Esophagus squamous epithelium (tissue), 5 donors: ENCODE results near the gene FBXO24. TPM values are rescaled to one million over a fixed set of nuclear protein-coding genes. Genes with fewer than 3 reads are reported as not detected.

ENCODE experiments used
- DNase-seq: peaks from one replicate; lab custom pipeline; 2025; lab: John Stamatoyannopoulos, UW
- H3K27ac ChIP-seq, 4 donors: fragments of 200-600 bp; sonication (generic); one replicate each; pipeline ENCODE4 v1.5.1; 2016 to 2019; ENCODE audit warnings: mild to moderate bottlenecking in 1 of 4
- H3K27me3 ChIP-seq, 4 donors: fragments of 200-600 bp; sonication (generic); 1 replicate in 3 of 4; 2 replicates in 1 of 4; pipeline versions ENCODE4 v1.5.1 to v1.6.0; 2017 to 2021; ENCODE audit warnings: antibody characterized with exemption in 1 of 4
- H3K36me3 ChIP-seq, 3 donors: fragments of 200-600 bp; sonication (generic); one replicate each; pipeline ENCODE4 v1.5.1; 2016 to 2019
- H3K4me1 ChIP-seq, 3 donors: fragments of 200-600 bp; sonication (generic); one replicate each; pipeline ENCODE4 v1.5.1; 2017 to 2019
- H3K4me3 ChIP-seq, 4 donors: fragments of 200-600 bp; sonication (generic); 1 replicate in 3 of 4; 2 replicates in 1 of 4; pipeline ENCODE4 v1.5.1; 2016 to 2019; ENCODE audit warnings: mild to moderate bottlenecking in 2 of 4, moderate library complexity in 1 of 4
- H3K9me3 ChIP-seq, 3 donors: fragments of 200-600 bp; sonication (generic); one replicate each; pipeline ENCODE4 v1.5.1; 2016 to 2019
- POLR2A ChIP-seq, 4 donors: fragments of 450-650 bp; IDR thresholded peaks; one replicate each; pipeline ENCODE4 v1.6.1; 2017; ENCODE audit warnings: antibody characterized with exemption in 4 of 4, mild to moderate bottlenecking in 4 of 4, moderate library complexity in 3 of 4
- WGBS, 2 donors: methylation state at CpG; one replicate each; pipeline ENCODE4 v1.1.5; 2018; 5-methylcytosine and 5-hydroxymethylcytosine counted together
- intact Hi-C: fragments of 100-400 bp; cut with DNase I; formaldehyde crosslinking; loops from one replicate; pipeline ENCODE4 v1.15.0; 2022
- total RNA-seq, 4 donors: library from RNA; depleted of rRNA; stranded (reverse); fragments of >200 nt; gene quantifications; one replicate each; pipeline ENCODE4 v1.1.0, GENCODE V29; 2016
- TF ChIP-seq, protein P1 (sequence below), 6 experiments: fragments of 450-650 bp in 4 of 6; fragments of 200-600 bp in 2 of 6; sonication (generic) in 2 of 6; IDR thresholded peaks; one replicate each; pipeline ENCODE4 v1.5.1; 2016 to 2019; ENCODE audit warnings: antibody characterized with exemption in 6 of 6, mild to moderate bottlenecking in 4 of 6, moderate library complexity in 4 of 6
- donor health status: DM: yes; HTN: yes; CAD: no.

The FBXO24 gene
- total RNA-seq, 4 donors from 2014 or later = 0.19 to 1.6 (median 0.29) TPM; not detected in 1

- Histone ChIP-seq H3K36me3 (peaks cover 0 to 14% (median 0%) of the 10 kb centered on the region in 3 donors), H3K9me3 (no peaks in the 10 kb centered on the region), H3K4me1 (peaks cover 53 to 100% (median 56%) of the 10 kb centered on the region in 3 donors), H3K27me3 (no peaks in the 10 kb centered on the region), H3K27ac (peak overlapping the region; percentile 84 to 98 (median 96)), H3K4me3 (peak overlapping the region in 3 of 4 donors; percentile 3 to 23 (median 19))
- intact Hi-C loops = no loop called here
- 14 to 19% methylated on average over 1 of the region's 1 CpG for WGBS, 2 donors
- TF ChIP-seq, protein P1, sequence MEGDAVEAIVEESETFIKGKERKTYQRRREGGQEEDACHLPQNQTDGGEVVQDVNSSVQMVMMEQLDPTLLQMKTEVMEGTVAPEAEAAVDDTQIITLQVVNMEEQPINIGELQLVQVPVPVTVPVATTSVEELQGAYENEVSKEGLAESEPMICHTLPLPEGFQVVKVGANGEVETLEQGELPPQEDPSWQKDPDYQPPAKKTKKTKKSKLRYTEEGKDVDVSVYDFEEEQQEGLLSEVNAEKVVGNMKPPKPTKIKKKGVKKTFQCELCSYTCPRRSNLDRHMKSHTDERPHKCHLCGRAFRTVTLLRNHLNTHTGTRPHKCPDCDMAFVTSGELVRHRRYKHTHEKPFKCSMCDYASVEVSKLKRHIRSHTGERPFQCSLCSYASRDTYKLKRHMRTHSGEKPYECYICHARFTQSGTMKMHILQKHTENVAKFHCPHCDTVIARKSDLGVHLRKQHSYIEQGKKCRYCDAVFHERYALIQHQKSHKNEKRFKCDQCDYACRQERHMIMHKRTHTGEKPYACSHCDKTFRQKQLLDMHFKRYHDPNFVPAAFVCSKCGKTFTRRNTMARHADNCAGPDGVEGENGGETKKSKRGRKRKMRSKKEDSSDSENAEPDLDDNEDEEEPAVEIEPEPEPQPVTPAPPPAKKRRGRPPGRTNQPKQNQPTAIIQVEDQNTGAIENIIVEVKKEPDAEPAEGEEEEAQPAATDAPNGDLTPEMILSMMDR (IDR thresholded peaks at IDR 0.05) = no peak
- peak in 2 of 4 donors; percentile 10 to 19 for TF ChIP-seq POLR2A (IDR thresholded peaks at IDR 0.05)
- no peak for DNase-seq
These were observed 41.2 kb upstream of the FBXO24 start for GRCh38 chr7:100544967-100545359.

GRCh38 chr7:100545360-100546128, 40.6 kb upstream of the FBXO24 start:
- H3K27ac ChIP-seq = peak overlapping the region; percentile 84 to 98 (median 96)
- TF ChIP-seq, protein P1 (IDR thresholded peaks at IDR 0.05) = peak in 1 of 6 experiments; percentile 17
- TF ChIP-seq POLR2A (IDR thresholded peaks at IDR 0.05) = no peak

GRCh38 chr7:100546129-100546925, 39.8 kb upstream of the FBXO24 start:
- H3K36me3 ChIP-seq = peaks cover 0 to 28% (median 4%) of the 10 kb centered on the region in 3 donors
- no peaks in the 10 kb centered on the region for H3K9me3 ChIP-seq
- no peak for TF ChIP-seq POLR2A (IDR thresholded peaks at IDR 0.05)
- TF ChIP-seq, protein P1 (IDR thresholded peaks at IDR 0.05) = no peak
- peaks cover 47 to 91% (median 53%) of the 10 kb centered on the region in 3 donors for H3K4me1 ChIP-seq
- H3K4me3 ChIP-seq = peak overlapping the region in 1 of 4 donors; percentile 22
- no peaks in the 10 kb centered on the region for H3K27me3 ChIP-seq
- intact Hi-C loops = no loop called here
- 33 to 36% methylated on average over 7 to 10 of the region's 10 CpGs for WGBS, 2 donors
- DNase-seq = no peak
- H3K27ac ChIP-seq = peak overlapping the region; percentile 84 to 98 (median 96)

More at GRCh38 chr7:100545360-100546128, 40.6 kb upstream of the FBXO24 start:
- Histone ChIP-seq H3K27me3 (no peaks in the 10 kb centered on the region), H3K4me1 (peaks cover 47 to 97% (median 53%) of the 10 kb centered on the region in 3 donors), H3K9me3 (no peaks in the 10 kb centered on the region), H3K36me3 (peaks cover 0 to 20% (median 3%) of the 10 kb centered on the region in 3 donors), H3K4me3 (peak overlapping the region in 2 of 4 donors; percentile 19 to 23)
- WGBS, 2 donors = 6 to 16% methylated on average over 2 to 3 of the region's 3 CpGs
- DNase-seq = no peak
- intact Hi-C loops = no loop called here

DNA sequence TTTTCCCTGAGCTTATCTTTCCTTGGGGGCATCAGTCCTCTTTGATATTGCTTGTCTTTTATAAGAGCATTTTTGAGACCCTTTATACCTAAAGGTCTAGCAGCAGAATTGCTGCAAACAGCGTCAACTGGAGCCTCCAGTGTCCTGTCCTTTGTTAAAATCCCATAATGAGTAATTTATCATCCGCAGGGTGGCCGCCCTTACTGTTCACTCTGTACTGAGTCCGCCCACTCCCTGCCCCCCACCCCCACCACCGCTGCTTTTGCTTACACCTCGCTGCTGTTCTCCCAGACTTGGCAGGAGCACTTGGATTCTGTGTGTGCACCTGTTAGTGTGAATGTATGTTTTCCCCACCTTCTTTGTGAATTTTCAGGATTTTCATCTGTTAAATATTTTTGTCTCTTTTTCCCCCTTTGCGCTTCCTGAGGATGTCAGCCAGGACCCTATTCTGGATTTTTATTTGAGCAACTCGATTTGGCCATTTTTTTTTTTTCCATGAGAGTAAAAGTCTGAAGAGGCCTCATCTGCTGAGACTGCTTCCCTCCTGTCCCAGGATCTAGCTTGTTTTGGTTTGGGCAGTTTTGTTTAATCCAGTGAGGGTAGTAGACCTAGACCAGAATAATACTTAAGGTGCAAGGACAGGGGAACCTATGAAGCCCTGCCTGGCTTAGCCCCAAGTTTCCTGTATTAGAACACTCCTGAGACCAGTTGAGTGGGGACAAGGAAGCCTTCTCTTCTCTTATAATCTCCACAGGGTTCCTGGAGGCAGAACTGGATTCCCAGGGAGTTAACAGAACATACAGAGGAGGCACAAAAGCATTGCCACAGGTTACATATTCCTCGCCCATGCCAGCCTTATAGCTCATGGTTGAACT, 39.0 kb upstream of the FBXO24 start:
- H3K4me1 ChIP-seq = peaks cover 47 to 82% (median 53%) of the 10 kb centered on the region in 3 donors
- TF ChIP-seq POLR2A (IDR thresholded peaks at IDR 0.05) = no peak
- TF ChIP-seq, protein P1 (IDR thresholded peaks at IDR 0.05) = no peak
- H3K4me3 ChIP-seq = peak overlapping the region in 1 of 4 donors; percentile 22
- H3K36me3 ChIP-seq = peaks cover 0 to 36% (median 6%) of the 10 kb centered on the region in 3 donors
- 46 to 49% methylated on average over 9 of the region's 9 CpGs for WGBS, 2 donors
- no peak for DNase-seq
- H3K27me3 ChIP-seq = no peaks in the 10 kb centered on the region
- peak overlapping the region; percentile 84 to 98 (median 96) for H3K27ac ChIP-seq
- intact Hi-C loops = no loop called here
- H3K9me3 ChIP-seq = no peaks in the 10 kb centered on the region
